ENCODE data around the gene MYT1. TPM values are rescaled to one million over a fixed set of nuclear protein-coding genes. Genes with fewer than 3 reads are reported as not detected.

MYT1 gene
- total RNA-seq, 3 donors from 2014 or later: under 0.01 TPM; not detected in 2

GRCh38 chr20:64165866-64166600, 1.8 kb downstream of the MYT1 start:
- H3K4me1 ChIP-seq: no peaks in the 10 kb centered on the region
- peaks cover 0 to 76% of the 10 kb centered on the region in 2 donors for H3K27me3 ChIP-seq
- H3K36me3 ChIP-seq: no peaks in the 10 kb centered on the region
- no peak overlapping the region for H3K27ac ChIP-seq
- DNase-seq (ENCODE audit: low spot score in 2 of 2): no peak
- TF ChIP-seq CTCF (IDR thresholded peaks at IDR 0.05) (no peak), POLR2A (IDR thresholded peaks at IDR 0.05) (no peak), POLR2AphosphoS5 (IDR thresholded peaks at IDR 0.05) (no peak)
- H3K4me3 ChIP-seq: no peak overlapping the region
- no peaks in the 10 kb centered on the region for H3K9me3 ChIP-seq
- intact Hi-C loops (cut with DNase I; ENCODE audit: low total_unique reads): no loop called here

- Histone ChIP-seq H3K4me3 (no peak overlapping the region), H3K4me1 (no peaks in the 10 kb centered on the region), H3K9me3 (no peaks in the 10 kb centered on the region), H3K27ac (no peak overlapping the region), H3K36me3 (no peaks in the 10 kb centered on the region), H3K27me3 (peaks cover 0 to 70% of the 10 kb centered on the region in 2 donors)
- DNase-seq (ENCODE audit: low spot score in 2 of 2): no peak
- TF ChIP-seq CTCF (IDR thresholded peaks at IDR 0.05): no peak
- TF ChIP-seq POLR2AphosphoS5 (IDR thresholded peaks at IDR 0.05): no peak
- no peak for TF ChIP-seq POLR2A (IDR thresholded peaks at IDR 0.05)
- intact Hi-C loops (cut with DNase I; ENCODE audit: low total_unique reads): no loop called here
Observed at GRCh38 chr20:64166721-64167615, 2.7 kb downstream of the MYT1 start.

GRCh38 chr20:64167676-64168075, 3.4 kb downstream of the MYT1 start:
- Histone ChIP-seq H3K4me3 (no peak overlapping the region), H3K4me1 (no peaks in the 10 kb centered on the region), H3K27me3 (peaks cover 0 to 64% of the 10 kb centered on the region in 2 donors), H3K27ac (no peak overlapping the region), H3K9me3 (no peaks in the 10 kb centered on the region), H3K36me3 (no peaks in the 10 kb centered on the region)
- no peak for DNase-seq (ENCODE audit: low spot score in 2 of 2)
- TF ChIP-seq POLR2A (IDR thresholded peaks at IDR 0.05) (no peak), POLR2AphosphoS5 (IDR thresholded peaks at IDR 0.05) (no peak)
- intact Hi-C loops (cut with DNase I; ENCODE audit: low total_unique reads): no loop called here

GRCh38 chr20:64168381-64169090, 4.3 kb downstream of the MYT1 start:
- H3K36me3 ChIP-seq: no peaks in the 10 kb centered on the region
- no peak overlapping the region for H3K27ac ChIP-seq
- H3K9me3 ChIP-seq: no peaks in the 10 kb centered on the region
- H3K27me3 ChIP-seq: peaks cover 0 to 60% of the 10 kb centered on the region in 2 donors
- intact Hi-C loops (cut with DNase I; ENCODE audit: low total_unique reads): no loop called here
- no peak overlapping the region for H3K4me3 ChIP-seq
- no peak for DNase-seq (ENCODE audit: low spot score in 2 of 2)
- no peaks in the 10 kb centered on the region for H3K4me1 ChIP-seq
- TF ChIP-seq POLR2AphosphoS5 (IDR thresholded peaks at IDR 0.05) (no peak), POLR2A (IDR thresholded peaks at IDR 0.05) (no peak), CTCF (IDR thresholded peaks at IDR 0.05) (no peak)

GRCh38 chr20:64169091-64169560, 4.9 kb downstream of the MYT1 start:
- DNase-seq (ENCODE audit: low spot score in 2 of 2): no peak
- no peak overlapping the region for H3K27ac ChIP-seq
- H3K27me3 ChIP-seq: peaks cover 0 to 54% of the 10 kb centered on the region in 2 donors
- H3K4me1 ChIP-seq: no peaks in the 10 kb centered on the region
- H3K36me3 ChIP-seq: no peaks in the 10 kb centered on the region
- intact Hi-C loops (cut with DNase I; ENCODE audit: low total_unique reads): no loop called here
- H3K4me3 ChIP-seq: no peak overlapping the region
- TF ChIP-seq POLR2A (IDR thresholded peaks at IDR 0.05) (no peak), POLR2AphosphoS5 (IDR thresholded peaks at IDR 0.05) (no peak), CTCF (IDR thresholded peaks at IDR 0.05) (no peak)
- H3K9me3 ChIP-seq: no peaks in the 10 kb centered on the region

All from breast epithelium (tissue), 4 donors.